ENCODE data around the gene VPS33B. TPM values are rescaled to one million over a fixed set of nuclear protein-coding genes. Genes with fewer than 3 reads are reported as not detected.

VPS33B gene
- total RNA-seq, 4 donors from 2014 or later = 3.3 to 7.7 (median 4.3) TPM

DNA sequence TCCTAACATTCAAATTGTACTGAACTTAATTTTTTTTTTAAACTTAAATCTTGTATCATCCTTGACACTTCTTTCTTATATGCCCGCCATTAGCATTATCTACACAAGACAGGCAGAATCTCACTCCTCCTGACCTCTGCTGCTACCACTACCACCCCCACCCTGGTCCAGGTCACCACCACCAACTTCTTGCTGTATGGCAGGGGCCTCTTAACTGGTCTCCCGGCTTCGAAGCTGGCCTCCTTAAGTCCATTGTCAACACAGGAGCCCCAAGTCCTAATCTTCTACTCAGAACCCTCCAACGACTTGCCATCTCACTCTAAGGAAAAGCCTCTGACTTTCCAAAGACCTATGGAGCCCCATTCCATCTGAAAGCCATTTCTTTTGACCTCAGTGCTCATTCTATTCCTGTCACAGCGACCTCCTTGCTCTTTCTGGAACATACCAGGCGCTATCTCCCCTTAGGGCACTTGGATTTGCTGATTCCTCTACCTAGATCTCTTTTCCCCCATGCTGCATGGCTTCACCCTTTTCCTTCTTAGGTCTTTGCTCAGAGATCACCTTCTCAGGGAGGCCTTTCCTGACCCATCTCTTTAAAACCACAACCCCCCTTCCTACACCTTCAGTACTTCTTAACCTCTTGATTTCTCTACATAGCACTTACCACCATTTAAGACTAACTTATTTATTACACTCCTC, 30.7 kb downstream of the VPS33B start:
- Histone ChIP-seq H3K4me3 (no peak overlapping the region), H3K4me1 (peaks cover 0 to 13% of the 10 kb centered on the region in 2 donors), H3K9me3 (no peaks in the 10 kb centered on the region), H3K36me3 (no peaks in the 10 kb centered on the region), H3K27me3 (no peaks in the 10 kb centered on the region), H3K27ac (no peak overlapping the region)
- intact Hi-C loops (cut with DNase I; ENCODE audit: low total_unique reads) = loop anchor here (10.0 kb wide), 1 partner anchor 1657 kb away; the partner anchor contains the start of gene POLG
- DNase-seq = no peak
- TF ChIP-seq POLR2A (IDR thresholded peaks at IDR 0.05) = no peak
- TF ChIP-seq, protein P1, sequence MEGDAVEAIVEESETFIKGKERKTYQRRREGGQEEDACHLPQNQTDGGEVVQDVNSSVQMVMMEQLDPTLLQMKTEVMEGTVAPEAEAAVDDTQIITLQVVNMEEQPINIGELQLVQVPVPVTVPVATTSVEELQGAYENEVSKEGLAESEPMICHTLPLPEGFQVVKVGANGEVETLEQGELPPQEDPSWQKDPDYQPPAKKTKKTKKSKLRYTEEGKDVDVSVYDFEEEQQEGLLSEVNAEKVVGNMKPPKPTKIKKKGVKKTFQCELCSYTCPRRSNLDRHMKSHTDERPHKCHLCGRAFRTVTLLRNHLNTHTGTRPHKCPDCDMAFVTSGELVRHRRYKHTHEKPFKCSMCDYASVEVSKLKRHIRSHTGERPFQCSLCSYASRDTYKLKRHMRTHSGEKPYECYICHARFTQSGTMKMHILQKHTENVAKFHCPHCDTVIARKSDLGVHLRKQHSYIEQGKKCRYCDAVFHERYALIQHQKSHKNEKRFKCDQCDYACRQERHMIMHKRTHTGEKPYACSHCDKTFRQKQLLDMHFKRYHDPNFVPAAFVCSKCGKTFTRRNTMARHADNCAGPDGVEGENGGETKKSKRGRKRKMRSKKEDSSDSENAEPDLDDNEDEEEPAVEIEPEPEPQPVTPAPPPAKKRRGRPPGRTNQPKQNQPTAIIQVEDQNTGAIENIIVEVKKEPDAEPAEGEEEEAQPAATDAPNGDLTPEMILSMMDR (IDR thresholded peaks at IDR 0.05 in 4 of 5, conservative IDR thresholded peaks at IDR 0.05 in 1 of 5) = no peak
- no peak for ATAC-seq
- in situ Hi-C loops (cut with MboI; ENCODE audit: low sequenced_read_pairs in 4 of 4) = no loop called here

DNA sequence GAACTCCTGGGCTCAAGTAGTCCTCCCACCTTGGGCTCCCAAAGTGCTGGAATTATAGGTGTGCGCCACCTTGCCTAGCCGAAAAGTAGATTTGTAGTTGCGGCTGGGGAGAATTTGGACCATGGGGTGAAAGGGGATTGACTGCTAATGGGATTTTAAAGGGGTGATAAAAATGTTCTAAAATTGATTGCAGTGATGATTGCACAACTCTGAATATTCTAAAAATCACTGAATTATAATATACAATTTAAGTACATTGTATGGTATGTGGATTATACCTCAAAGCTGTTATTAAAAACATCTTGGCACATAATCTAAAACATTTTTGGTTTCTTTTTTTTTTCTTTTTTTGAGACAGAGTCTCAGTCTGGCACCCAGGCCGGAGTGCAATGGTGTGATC, 31.9 kb downstream of the VPS33B start:
- ATAC-seq (no peak), DNase-seq (no peak)
- no peak for TF ChIP-seq POLR2A (IDR thresholded peaks at IDR 0.05)
- TF ChIP-seq, protein P1 (IDR thresholded peaks at IDR 0.05 in 4 of 5, conservative IDR thresholded peaks at IDR 0.05 in 1 of 5) = no peak
- intact Hi-C loops (cut with DNase I; ENCODE audit: low total_unique reads) = loop anchor here (10.0 kb wide), 1 partner anchor 1656 kb away; the partner anchor contains the start of gene POLG
- Histone ChIP-seq H3K27me3 (no peaks in the 10 kb centered on the region), H3K4me3 (no peak overlapping the region), H3K27ac (no peak overlapping the region), H3K9me3 (no peaks in the 10 kb centered on the region), H3K36me3 (no peaks in the 10 kb centered on the region), H3K4me1 (peaks cover 0 to 13% of the 10 kb centered on the region in 2 donors)
- in situ Hi-C loops (cut with MboI; ENCODE audit: low sequenced_read_pairs in 4 of 4) = no loop called here

DNA sequence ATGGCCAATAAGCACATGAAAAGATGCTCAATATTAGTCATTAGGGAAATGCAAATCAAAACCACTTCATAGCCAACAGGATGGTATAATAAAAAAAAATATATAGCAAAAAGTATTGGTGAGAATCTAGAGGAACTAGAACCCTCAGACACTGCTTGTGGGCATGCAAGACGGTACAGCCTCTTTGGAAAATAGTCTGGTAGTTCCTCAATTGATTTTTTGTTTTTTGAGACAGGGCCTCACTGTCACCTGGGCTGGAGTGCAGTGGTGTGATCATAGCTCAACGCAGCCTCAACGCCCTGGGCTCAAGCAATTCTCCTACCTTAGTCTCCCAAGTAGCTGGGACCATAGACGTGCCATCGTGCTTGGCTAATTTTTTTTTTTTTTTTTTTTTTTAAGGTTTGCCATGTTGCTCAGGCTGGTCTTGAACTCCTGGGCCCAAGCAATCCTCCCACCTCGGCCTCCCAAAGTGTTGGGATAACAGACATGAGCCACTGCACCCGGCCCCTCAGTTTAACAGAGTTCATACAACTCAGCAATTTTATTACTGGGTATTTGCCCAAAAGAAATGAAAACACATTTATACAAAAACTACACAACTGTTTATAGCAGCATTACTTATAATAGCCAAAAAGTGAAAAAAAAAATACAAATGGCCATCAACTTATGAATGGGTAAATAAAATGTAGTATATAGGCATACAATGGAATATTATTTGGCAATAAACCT, 33.2 kb downstream of the VPS33B start:
- Histone ChIP-seq H3K27me3 (no peaks in the 10 kb centered on the region), H3K9me3 (no peaks in the 10 kb centered on the region), H3K4me1 (peaks cover 0 to 7% of the 10 kb centered on the region in 2 donors), H3K36me3 (no peaks in the 10 kb centered on the region), H3K4me3 (no peak overlapping the region), H3K27ac (no peak overlapping the region)
- in situ Hi-C loops (cut with MboI; ENCODE audit: low sequenced_read_pairs in 4 of 4) = no loop called here
- DNase-seq (no peak), ATAC-seq (no peak)
- TF ChIP-seq, protein P1 (IDR thresholded peaks at IDR 0.05 in 4 of 5, conservative IDR thresholded peaks at IDR 0.05 in 1 of 5) = no peak
- no peak for TF ChIP-seq POLR2A (IDR thresholded peaks at IDR 0.05)
- intact Hi-C loops (cut with DNase I; ENCODE audit: low total_unique reads) = no loop called here

DNA sequence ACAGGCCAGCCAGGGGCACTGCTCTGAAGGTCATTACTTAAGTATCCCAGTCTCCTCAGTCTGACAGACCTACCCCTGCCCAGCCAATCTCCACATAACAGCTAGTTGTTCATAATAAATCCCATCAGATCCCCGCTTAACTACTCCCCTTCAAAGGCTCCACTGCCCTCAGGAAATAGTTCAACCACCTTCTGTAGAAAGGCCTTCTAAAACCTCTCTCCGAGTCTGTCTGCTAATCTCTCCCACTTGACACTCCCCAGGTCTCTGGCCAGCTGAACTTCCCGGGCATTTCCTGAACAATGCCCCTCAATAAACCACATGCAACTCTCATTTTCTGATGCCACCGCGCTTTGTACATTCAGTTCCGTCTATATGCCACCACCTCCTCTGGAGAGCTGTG, 34.1 kb downstream of the VPS33B start:
- Histone ChIP-seq H3K27me3 (no peaks in the 10 kb centered on the region), H3K36me3 (no peaks in the 10 kb centered on the region), H3K9me3 (no peaks in the 10 kb centered on the region), H3K4me3 (no peak overlapping the region), H3K27ac (no peak overlapping the region), H3K4me1 (peaks cover 0 to 2% of the 10 kb centered on the region in 2 donors)
- no peak for DNase-seq
- TF ChIP-seq, protein P1 (IDR thresholded peaks at IDR 0.05 in 4 of 5, conservative IDR thresholded peaks at IDR 0.05 in 1 of 5) = no peak
- TF ChIP-seq POLR2A (IDR thresholded peaks at IDR 0.05) = no peak
- intact Hi-C loops (cut with DNase I; ENCODE audit: low total_unique reads) = no loop called here
- no peak for ATAC-seq
- in situ Hi-C loops (cut with MboI; ENCODE audit: low sequenced_read_pairs in 4 of 4) = no loop called here
